GM23338 (cell line): Measurements from ENCODE around the gene AGXT. TPM values are rescaled to one million over a fixed set of nuclear protein-coding genes. Genes with fewer than 3 reads are reported as not detected.

ENCODE experiments used
- ATAC-seq: fragments of 200-7000 bp; cut with Tn5 transposase; 3 replicates; pipeline ENCODE4 v1.9.1; 2020
- DNase-seq: peaks from one replicate; pipeline ENCODE4 v3.0.0-alpha.2; 2015; ENCODE audit warnings: low spot score
- H2AFZ ChIP-seq: fragments of 200-600 bp; sonication (generic); 2 replicates; pipeline ENCODE4 v1.8.0; 2016; ENCODE audit warnings: antibody characterized with exemption, mild to moderate bottlenecking, moderate library complexity
- H3F3A ChIP-seq: fragments of 200-600 bp; sonication (generic); replicated peaks from 2 replicates; pipeline ENCODE4 v1.8.0; 2017; ENCODE audit warnings: antibody characterized with exemption, mixed run types, low read depth
- H3K27ac ChIP-seq: fragments of 200-600 bp; sonication (generic); 2 replicates; pipeline ENCODE4 v1.6.1; 2016; ENCODE audit warnings: low read depth
- H3K27me3 ChIP-seq: fragments of 200-600 bp; sonication (generic); 2 replicates; pipeline ENCODE4 v1.8.0; 2016; ENCODE audit warnings: mild to moderate bottlenecking, mixed run types, moderate library complexity; ENCODE audit not compliant: insufficient read depth
- H3K36me3 ChIP-seq: fragments of 200-600 bp; sonication (generic); 2 replicates; pipeline ENCODE4 v1.8.0; 2016; ENCODE audit warnings: mild to moderate bottlenecking; ENCODE audit not compliant: insufficient read depth
- H3K4me1 ChIP-seq: fragments of 200-600 bp; sonication (generic); 2 replicates; pipeline ENCODE4 v1.8.0; 2016; ENCODE audit warnings: mild to moderate bottlenecking, moderate library complexity; ENCODE audit not compliant: insufficient read depth
- H3K4me2 ChIP-seq: fragments of 200-600 bp; sonication (generic); 2 replicates; pipeline ENCODE4 v1.7.1; 2017; ENCODE audit warnings: mixed run types
- H3K4me3 ChIP-seq: fragments of 200-600 bp; sonication (generic); 2 replicates; pipeline ENCODE4 v1.6.1; 2016; ENCODE audit warnings: mixed run types
- H3K79me2 ChIP-seq: fragments of 200-600 bp; sonication (generic); replicated peaks from 2 replicates; pipeline ENCODE4 v1.8.0; 2017; ENCODE audit warnings: mild to moderate bottlenecking; ENCODE audit not compliant: insufficient read depth
- H3K9me2 ChIP-seq: fragments of 200-600 bp; sonication (generic); 2 replicates; pipeline ENCODE4 v1.8.0; 2017; ENCODE audit not compliant: insufficient read depth
- H4K20me1 ChIP-seq: fragments of 200-600 bp; sonication (generic); replicated peaks from 2 replicates; pipeline ENCODE4 v1.8.0; 2017; ENCODE audit warnings: mild to moderate bottlenecking; ENCODE audit not compliant: insufficient read depth
- H3K27ac Mint-ChIP-seq: 2 replicates; pipeline ENCODE4 v1.8.0; 2020; ENCODE audit warnings: inconsistent platforms, mild to moderate bottlenecking, moderate library complexity, mixed read lengths
- H3K27me3 Mint-ChIP-seq: 3 replicates; pipeline ENCODE4 v1.8.0; 2022; ENCODE audit warnings: low read depth, mild to moderate bottlenecking, moderate library complexity, mixed read lengths, inconsistent platforms; ENCODE audit not compliant: insufficient read depth, poor library complexity
- H3K36me3 Mint-ChIP-seq: 3 replicates; pipeline ENCODE4 v1.8.0; 2021; ENCODE audit warnings: low read depth, mild to moderate bottlenecking, inconsistent platforms, moderate library complexity, mixed read lengths
- H3K4me1 Mint-ChIP-seq: 3 replicates; pipeline ENCODE4 v1.8.0; 2020; ENCODE audit warnings: mild to moderate bottlenecking, inconsistent platforms, mixed read lengths
- H3K4me3 Mint-ChIP-seq: 3 replicates; pipeline ENCODE4 v1.8.0; 2021; ENCODE audit warnings: moderate library complexity, mild to moderate bottlenecking, inconsistent platforms, mixed read lengths
- H3K9me3 Mint-ChIP-seq: 3 replicates; pipeline ENCODE4 v1.8.0; 2020; ENCODE audit warnings: moderate library complexity, mild to moderate bottlenecking, inconsistent platforms, mixed read lengths
- CREB1 ChIP-seq: fragments of 250-450 bp; sonication (Bioruptor Pico); IDR thresholded peaks from 2 replicates; pipeline ENCODE4 v1.5.0; 2020; ENCODE audit warnings: low read depth, mild to moderate bottlenecking, moderate library complexity
- CTCF ChIP-seq, 2 experiments: fragments of 200-600 bp in 1 of 2; sonication (generic) in 1 of 2; conservative IDR thresholded peaks; 2 replicates each; pipeline versions ENCODE4 v1.5.1 to v1.6.1; 2016 to 2017; ENCODE audit warnings: antibody characterized with exemption in 2 of 2, low read depth in 2 of 2, mild to moderate bottlenecking in 2 of 2, moderate library complexity in 1 of 2
- EZH2 ChIP-seq: fragments of 200-600 bp; sonication (generic); IDR thresholded peaks from one replicate; pipeline ENCODE4 v1.8.0; 2017; ENCODE audit warnings: antibody characterized with exemption, mild to moderate bottlenecking, low read depth; ENCODE audit not compliant: unreplicated experiment
- EZH2phosphoT487 ChIP-seq: fragments of 200-600 bp; sonication (generic); IDR thresholded peaks from one replicate; pipeline ENCODE4 v1.8.1; 2018; ENCODE audit warnings: antibody characterized with exemption; ENCODE audit not compliant: unreplicated experiment
- JUNB ChIP-seq: IDR thresholded peaks from one replicate; pipeline ENCODE4 v1.6.1; 2016; ENCODE audit warnings: antibody characterized with exemption; ENCODE audit not compliant: unreplicated experiment
- NANOG ChIP-seq: IDR thresholded peaks from 2 replicates; pipeline ENCODE4 v1.6.1; 2016; ENCODE audit warnings: antibody characterized with exemption, borderline replicate concordance
- POLR2AphosphoS5 ChIP-seq: IDR thresholded peaks from 2 replicates; pipeline ENCODE4 v1.6.1; 2016; ENCODE audit warnings: antibody characterized with exemption, low read depth
- REST ChIP-seq: IDR thresholded peaks from one replicate; pipeline ENCODE4 v1.6.1; 2018; ENCODE audit warnings: antibody characterized with exemption; ENCODE audit not compliant: unreplicated experiment
- STAT1 ChIP-seq: IDR thresholded peaks from one replicate; pipeline ENCODE4 v1.6.1; 2016; ENCODE audit warnings: antibody characterized with exemption; ENCODE audit not compliant: unreplicated experiment
- ZNF114 ChIP-seq: fragments of 250-450 bp; sonication (Bioruptor Pico); IDR thresholded peaks from 2 replicates; pipeline ENCODE4 v1.5.0; 2020; ENCODE audit warnings: mild to moderate bottlenecking, moderate library complexity
- ZNF331 ChIP-seq: fragments of 250-450 bp; sonication (Bioruptor Pico); IDR thresholded peaks from 2 replicates; pipeline ENCODE4 v1.5.0; 2020; ENCODE audit warnings: low read depth, mild to moderate bottlenecking, moderate library complexity
- ZNF462 ChIP-seq: fragments of 250-450 bp; sonication (Bioruptor Pico); IDR thresholded peaks from 2 replicates; pipeline ENCODE4 v1.5.0; 2020; ENCODE audit warnings: mild to moderate bottlenecking, moderate library complexity
- polyA plus RNA-seq: library from polyadenylated mRNA; unstranded; fragments of >200 nt; fragmentation: Nextera tagmentation; extraction: Ambion mirVana; gene quantifications from 2 replicates; pipeline ENCODE4 v1.2.1, GENCODE V29; 2016
- total RNA-seq: library from RNA; depleted of rRNA; stranded (reverse); fragments of >200 nt; shearing (Covaris generic); gene quantifications from 2 replicates; pipeline ENCODE4 v1.2.3, GENCODE V29; 2014
- TF ChIP-seq, protein P1 (sequence below): IDR thresholded peaks from 2 replicates; pipeline ENCODE4 v1.6.1; 2016; ENCODE audit warnings: antibody characterized with exemption

Gene AGXT
- total and polyA plus RNA-seq, 2 experiments from 2014 or later, result not detected

GRCh38 chr2:240884745-240885144 lies 16.1 kb downstream of the AGXT start:
- H3K27ac ChIP-seq, result no peak overlapping the region
- Mint-ChIP-seq H3K27me3 (peaks cover 7% of the 10 kb centered on the region), H3K36me3 (no peaks in the 10 kb centered on the region), H3K4me3 (no peak overlapping the region), H3K9me3 (no peaks in the 10 kb centered on the region), H3K27ac (no peak overlapping the region), H3K4me1 (peaks cover 3% of the 10 kb centered on the region; the same call in 1 of the 3 replicates)
- no peaks in the 10 kb centered on the region for H4K20me1 ChIP-seq
- H2AFZ ChIP-seq, result no peak overlapping the region
- H3K4me2 ChIP-seq, result no peak overlapping the region
- H3K27me3 ChIP-seq, result no peaks in the 10 kb centered on the region
- H3F3A ChIP-seq, result no peaks in the 10 kb centered on the region
- no peak for DNase-seq
- H3K4me3 ChIP-seq, result no peak overlapping the region
- no peak for ATAC-seq
- no peaks in the 10 kb centered on the region for H3K4me1 ChIP-seq
- H3K9me2 ChIP-seq, result no peaks in the 10 kb centered on the region
- TF ChIP-seq CREB1 (CRISPR knock-in tag) (no peak), EZH2phosphoT487 (no peak), REST (no peak), NANOG (no peak), CTCF (conservative IDR thresholded peaks at IDR 0.05; ENCODE audit: low read depth in 2 of 2) (no peak), STAT1 (no peak), ZNF462 (CRISPR knock-in tag) (no peak), EZH2 (no peak), ZNF331 (CRISPR knock-in tag) (no peak), JUNB (no peak), POLR2AphosphoS5 (no peak), ZNF114 (CRISPR knock-in tag) (no peak)
- TF ChIP-seq, protein P1, sequence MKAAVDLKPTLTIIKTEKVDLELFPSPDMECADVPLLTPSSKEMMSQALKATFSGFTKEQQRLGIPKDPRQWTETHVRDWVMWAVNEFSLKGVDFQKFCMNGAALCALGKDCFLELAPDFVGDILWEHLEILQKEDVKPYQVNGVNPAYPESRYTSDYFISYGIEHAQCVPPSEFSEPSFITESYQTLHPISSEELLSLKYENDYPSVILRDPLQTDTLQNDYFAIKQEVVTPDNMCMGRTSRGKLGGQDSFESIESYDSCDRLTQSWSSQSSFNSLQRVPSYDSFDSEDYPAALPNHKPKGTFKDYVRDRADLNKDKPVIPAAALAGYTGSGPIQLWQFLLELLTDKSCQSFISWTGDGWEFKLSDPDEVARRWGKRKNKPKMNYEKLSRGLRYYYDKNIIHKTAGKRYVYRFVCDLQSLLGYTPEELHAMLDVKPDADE, result no peak
- no peaks in the 10 kb centered on the region for H3K79me2 ChIP-seq
- H3K36me3 ChIP-seq, result no peaks in the 10 kb centered on the region
